NCI-H345 (cell line): Measurements from ENCODE around the gene DCC.
A peak's percentile ranks its signal among the peaks of the same experiment; 100 is the strongest.

Source experiments
- DNase-seq: peaks from one replicate; lab custom pipeline; 2025; lab: John Stamatoyannopoulos, UW

DCC gene

GRCh38 chr18:52339891-52340371 is at the start of gene DCC:
Gene DCC, plus strand, starts transcription at chr18:52340197. Its CDS starts 591 bp downstream, at chr18:52340788.
- DNase-seq, result peak; percentile 74

DNA sequence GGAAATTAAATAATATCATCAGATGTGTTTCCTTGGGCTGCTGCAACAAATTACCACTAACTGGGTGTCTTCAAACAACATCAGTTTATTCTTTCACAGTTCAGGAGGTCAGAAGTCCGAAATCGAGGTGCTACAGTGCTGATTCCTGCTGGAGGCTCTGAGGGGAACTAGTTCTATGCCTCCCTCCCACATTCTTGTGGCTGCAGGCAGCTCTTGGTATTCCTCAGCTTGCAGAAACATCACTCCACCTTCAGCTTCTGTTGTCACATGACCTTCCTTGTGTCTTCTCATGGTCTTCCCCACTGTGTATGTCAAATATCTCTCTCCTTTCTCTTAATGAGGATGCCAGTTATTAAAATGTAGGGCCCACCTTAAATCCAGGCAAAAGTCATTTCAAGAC is 29.3 kb upstream of the DCC start:
- no peak for DNase-seq

DNA sequence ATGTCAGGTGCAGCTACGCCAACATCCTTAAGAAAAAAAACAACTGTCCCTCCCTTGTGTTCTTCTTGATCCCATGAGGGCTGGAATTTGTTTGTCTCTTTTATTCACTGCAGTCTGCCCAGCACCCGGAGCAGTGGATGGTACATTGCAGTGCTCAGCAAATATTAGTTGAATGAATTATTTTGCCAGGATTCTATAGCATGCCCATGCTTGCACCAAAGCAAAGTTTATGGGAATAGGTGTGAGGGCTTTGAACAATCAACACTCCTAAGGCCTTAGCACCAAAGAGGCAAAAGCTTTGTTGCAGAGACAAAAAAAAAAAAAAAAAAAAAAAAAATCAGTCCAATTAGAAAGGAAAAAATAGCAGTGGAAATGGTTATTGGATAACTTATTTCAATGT is 28.7 kb upstream of the DCC start:
- no peak for DNase-seq

DNA sequence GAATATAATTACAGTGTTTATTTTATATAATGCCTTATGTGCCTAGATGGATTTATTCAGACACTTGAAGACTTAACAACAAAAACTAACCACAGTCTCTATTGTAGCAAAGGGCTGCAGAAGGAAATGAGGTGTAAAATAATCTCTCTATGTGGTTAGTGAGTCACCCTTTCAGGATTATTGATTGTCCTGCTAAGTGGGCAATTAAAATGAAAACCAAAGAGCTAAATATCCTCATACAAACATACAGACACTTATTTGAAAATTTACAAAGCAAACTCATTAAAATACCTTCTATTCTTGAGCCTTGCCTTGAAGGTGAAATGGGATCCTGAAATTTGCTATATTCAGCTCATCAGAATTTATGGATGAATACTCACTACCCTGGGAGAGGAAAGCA is 27.7 kb upstream of the DCC start:
- DNase-seq, result peak; percentile 77

DNA sequence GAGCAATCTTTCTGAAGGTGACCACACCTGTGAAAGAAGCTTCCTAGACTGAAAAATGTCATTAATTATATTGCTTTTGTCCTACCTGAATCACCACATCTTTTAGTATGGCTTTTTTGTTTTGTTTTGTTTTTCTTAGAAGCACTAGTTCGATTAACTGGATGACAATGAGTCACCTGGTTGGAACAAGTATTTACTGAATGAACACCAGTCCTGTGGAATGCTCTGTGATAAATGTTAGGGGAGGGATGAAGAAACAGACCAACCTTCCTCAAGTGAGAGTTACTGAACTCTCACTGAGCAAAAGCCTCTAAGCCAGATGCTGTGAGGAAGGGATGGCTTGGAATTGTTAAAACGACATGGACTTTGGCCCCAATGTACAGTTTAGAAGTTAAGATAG is 26.8 kb upstream of the DCC start:
- DNase-seq, result no peak

DNA sequence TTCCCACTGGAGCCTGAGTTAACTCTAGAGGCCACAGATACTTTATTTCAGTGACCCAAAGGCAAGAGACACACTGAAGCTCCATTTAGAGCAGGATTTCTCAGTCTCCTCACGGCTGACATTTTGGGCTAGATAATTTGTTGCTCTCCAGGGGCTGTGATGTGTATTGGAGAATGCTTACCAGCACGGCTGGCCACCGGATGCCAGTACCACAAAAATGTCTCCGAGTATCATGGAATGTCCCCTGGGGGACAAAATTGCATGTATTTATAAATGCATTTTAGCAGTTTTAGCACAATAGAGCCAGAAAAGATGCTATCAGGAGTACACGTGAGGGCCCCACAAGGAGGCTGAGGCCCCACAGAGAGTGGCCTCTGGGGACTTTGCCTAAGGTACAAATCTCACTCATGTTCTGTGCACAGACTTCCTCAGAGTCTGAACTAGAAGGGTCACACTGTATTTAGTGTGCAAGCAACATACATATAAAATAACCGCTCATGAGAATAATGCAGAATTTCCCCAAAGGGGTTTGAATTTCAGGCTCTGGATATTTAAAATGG is 20.5 kb upstream of the DCC start:
- no peak for DNase-seq

DNA sequence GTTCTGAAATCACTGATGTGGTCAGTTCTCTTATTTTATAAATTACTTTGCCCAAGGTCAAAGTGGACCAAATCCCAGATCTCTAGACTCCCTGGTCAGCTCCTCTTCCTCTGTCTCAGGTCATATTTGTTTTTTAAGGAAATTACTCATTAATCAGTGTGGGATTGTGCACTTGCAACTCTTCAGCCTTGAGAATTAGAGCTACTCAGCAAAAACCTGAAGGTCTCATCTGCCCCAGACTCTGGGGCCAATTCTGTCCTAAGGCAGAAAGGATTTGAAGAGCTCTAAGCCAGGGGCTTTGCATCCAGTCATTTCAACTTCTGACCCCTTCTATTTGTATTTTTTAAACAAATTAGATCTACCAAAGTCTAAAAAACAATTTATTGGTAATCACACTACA is 17.7 kb upstream of the DCC start:
- DNase-seq, result no peak

GRCh38 chr18:52323802-52324201 is 16.2 kb upstream of the DCC start:
- no peak for DNase-seq

GRCh38 chr18:52325997-52326396 is 14.0 kb upstream of the DCC start:
- peak; percentile 11 for DNase-seq

GRCh38 chr18:52333860-52334259 is 6.1 kb upstream of the DCC start:
- DNase-seq, result no peak

GRCh38 chr18:52334307-52334706 is 5.7 kb upstream of the DCC start:
- no peak for DNase-seq

- DNase-seq, result no peak
These were observed 5.1 kb upstream of the DCC start for GRCh38 chr18:52334896-52335295.

DNA sequence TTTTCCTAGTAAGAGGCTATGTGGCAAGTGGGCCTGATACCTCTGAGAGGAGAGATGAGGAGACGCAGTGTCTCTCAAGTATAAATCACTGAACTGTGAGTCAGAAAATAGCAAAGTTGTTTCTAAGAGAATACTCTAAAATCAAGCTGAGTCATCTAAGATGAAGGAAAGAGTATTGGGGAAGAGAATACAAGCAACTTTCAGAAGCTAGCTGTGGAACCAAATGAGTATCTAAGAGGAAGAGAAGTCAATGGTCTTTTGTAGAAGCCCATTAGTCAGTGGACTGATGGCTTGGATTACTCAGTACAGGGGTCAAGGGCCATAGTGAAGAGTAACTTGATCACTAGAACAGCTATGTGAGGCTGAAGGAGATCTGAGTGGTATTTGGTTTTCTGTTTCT is 2.7 kb upstream of the DCC start:
- no peak for DNase-seq

DNA sequence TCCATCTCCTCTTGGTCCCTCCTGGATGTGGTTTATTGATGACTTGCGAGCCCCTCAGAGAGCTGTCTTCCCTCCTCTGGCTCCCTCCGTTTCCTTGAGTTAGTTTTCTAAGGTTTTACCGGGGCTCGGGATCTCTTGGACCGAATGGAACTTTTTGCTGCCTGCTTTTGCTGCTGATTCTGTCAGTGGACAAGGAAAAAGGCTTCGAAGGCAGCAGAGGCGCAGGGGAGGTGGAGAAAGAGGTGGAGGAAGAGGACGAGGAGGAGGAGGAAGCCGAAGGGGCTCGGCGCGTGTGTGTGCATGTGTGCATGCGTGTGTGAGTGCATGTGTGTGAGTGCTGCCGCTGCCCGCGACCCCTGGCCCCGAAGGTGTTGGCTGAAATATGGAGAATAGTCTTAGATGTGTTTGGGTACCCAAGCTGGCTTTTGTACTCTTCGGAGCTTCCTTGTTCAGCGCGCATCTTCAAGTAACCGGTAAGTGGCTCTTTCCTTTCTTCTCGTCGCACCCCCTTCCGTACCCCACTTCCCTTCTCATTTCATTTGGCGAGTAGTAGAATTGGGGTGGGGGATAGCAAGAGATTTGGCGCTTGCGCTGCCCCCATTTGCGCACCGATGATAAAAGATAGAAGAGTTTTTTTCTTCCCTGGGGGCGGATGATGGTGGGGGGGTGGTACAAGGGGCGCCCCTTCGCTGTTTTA is 557 bp downstream of the DCC start:
- no peak for DNase-seq

DNA sequence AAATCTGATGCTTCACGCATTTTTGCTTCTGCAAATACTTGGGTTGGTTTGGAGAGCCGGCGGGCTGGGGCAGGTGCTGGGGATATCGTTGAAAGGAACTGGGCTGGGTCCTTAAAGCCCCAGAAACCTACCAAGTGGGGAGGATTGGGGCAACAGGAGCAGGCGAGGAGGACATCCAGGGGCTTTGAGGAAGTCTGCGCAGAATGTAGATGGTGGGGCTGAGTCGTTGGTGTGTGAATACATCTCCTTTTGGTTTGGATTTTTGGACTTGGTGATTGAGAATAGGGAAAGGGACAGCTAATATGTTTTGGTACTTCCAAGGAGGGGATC is 1.1 kb downstream of the DCC start:
- DNase-seq, result no peak

- peak; percentile 45 for DNase-seq
These were observed 1.8 kb downstream of the DCC start for GRCh38 chr18:52341608-52342381.

DNA sequence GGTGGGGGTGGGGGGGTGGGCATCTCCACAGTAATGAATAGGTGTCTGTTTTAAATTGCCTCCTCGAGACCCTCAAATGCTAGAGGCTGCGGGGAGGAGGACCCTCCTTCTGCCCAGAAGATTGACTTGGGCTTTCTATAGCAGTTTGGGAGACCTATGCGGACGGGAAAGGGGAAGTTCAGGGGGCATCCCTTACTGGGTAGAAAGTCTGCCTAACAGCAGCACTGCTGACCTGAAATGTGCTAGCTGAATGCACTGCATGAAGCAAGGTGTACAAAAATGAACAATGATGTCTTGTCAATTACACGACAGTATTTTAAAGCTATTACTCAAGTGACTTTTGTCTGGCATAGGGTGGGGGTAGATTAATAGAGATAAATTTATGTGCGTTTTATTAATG is 2.5 kb downstream of the DCC start:
- no peak for DNase-seq

DNA sequence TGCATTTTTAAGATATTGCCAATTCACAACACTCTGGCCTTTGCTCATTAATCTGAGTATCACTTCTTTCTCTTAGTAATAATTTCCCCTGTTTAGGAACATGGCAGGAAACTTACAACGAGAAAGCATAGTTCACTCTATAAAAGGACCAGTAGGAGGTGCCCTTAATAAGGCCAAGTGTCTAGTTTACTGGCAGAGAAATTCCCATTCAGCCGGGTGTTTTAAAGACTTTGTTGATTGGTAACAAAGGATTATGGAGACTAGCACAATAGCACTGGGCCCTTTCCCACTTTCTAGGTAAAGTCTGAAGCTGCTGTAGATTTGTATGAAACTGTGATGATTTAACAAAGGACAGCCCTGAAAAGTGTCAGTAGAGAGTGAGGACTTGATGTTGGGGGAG is 3.1 kb downstream of the DCC start:
- no peak for DNase-seq

GRCh38 chr18:52343731-52344340 is 3.8 kb downstream of the DCC start:
- no peak for DNase-seq

DNA sequence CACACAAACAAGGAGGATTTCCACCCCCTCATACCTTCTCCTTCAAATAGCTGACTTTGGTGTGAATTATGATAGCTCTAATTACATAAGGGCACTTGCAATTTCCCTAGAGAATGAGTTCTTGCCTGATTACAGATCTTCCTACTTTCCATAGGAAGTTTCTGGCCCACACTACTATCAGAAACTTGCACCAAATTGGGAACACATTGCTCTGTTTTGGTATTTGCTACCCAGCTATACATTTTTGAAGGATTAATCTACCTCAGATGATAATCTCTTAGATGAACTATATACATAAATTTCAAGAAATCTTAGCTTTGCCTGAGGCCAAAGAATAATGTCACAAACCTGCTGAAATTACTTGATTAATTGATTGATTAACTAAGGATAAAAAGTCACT is 4.9 kb downstream of the DCC start:
- no peak for DNase-seq

- DNase-seq, result no peak
These were observed 5.4 kb downstream of the DCC start for GRCh38 chr18:52345428-52345827.

GRCh38 chr18:52348209-52348608 is 8.2 kb downstream of the DCC start:
- DNase-seq, result no peak

DNA sequence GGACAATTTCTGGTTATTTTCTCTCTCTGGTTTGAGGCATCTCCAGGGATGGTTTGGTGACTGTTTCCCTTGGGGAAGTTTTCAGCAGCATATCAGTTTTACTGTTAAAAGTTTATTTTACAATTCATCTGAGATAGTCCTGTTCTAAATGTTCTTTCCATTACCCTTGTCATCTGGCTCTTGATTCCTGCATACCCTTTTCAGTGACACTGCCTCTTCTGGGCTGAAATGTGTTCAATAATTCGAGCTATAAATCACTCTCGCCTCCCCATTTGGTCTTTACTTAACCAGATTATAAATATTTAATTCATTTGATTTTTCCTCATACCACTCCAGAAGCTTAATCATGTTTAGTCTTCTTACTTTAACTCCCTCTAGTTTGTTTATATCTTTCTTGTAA is 9.5 kb downstream of the DCC start:
- DNase-seq, result no peak
